Nephron progenitor cell (in vitro differentiated cells): ENCODE measurements around the gene PCDHGC3.
"Not testable (repeated sequence)": the region's sequence is repeated elsewhere in the genome, so short reads cannot be mapped to it uniquely, and the experiment has no call there.

Source experiments
- DNase-seq: peaks from one replicate; pipeline ENCODE4 v3.0.0; 2021
- H3K27ac Mint-ChIP-seq: 2 replicates; pipeline ENCODE4 v1.8.0; 2021; ENCODE audit warnings: mild to moderate bottlenecking, moderate library complexity, mixed read lengths
- H3K27me3 Mint-ChIP-seq: 2 replicates; pipeline ENCODE4 v1.8.0; 2021; ENCODE audit warnings: mild to moderate bottlenecking, low read depth, mixed read lengths; ENCODE audit not compliant: poor library complexity
- H3K36me3 Mint-ChIP-seq: 2 replicates; pipeline ENCODE4 v1.8.0; 2021; ENCODE audit warnings: low read depth, mixed read lengths
- H3K4me1 Mint-ChIP-seq: 2 replicates; pipeline ENCODE4 v1.8.0; 2021; ENCODE audit warnings: mixed read lengths
- H3K4me3 Mint-ChIP-seq: 2 replicates; pipeline ENCODE4 v1.8.0; 2021; ENCODE audit warnings: mild to moderate bottlenecking, moderate library complexity, mixed read lengths
- H3K9me3 Mint-ChIP-seq: 2 replicates; pipeline ENCODE4 v1.8.0; 2021; ENCODE audit warnings: mild to moderate bottlenecking, moderate library complexity, mixed read lengths
- CTCF ChIP-seq: fragments of 200-600 bp; sonication (generic); IDR thresholded peaks from 2 replicates; pipeline ENCODE4 v1.5.0; 2021; ENCODE audit warnings: antibody characterized with exemption

Gene PCDHGC3

GRCh38 chr5:141475625-141476131 lies at the start of gene PCDHGC3:
TSS of gene PCDHGC3 (plus strand) at chr5:141475966. CDS start at chr5:141476117, 151 bp downstream.
- TF ChIP-seq CTCF: no peak
- Mint-ChIP-seq H3K4me3 (peak within 1 kb of the TSS; percentile 94), H3K4me1 (peaks cover 47% of the 10 kb centered on the region), H3K9me3 (peaks cover 53% of the 10 kb centered on the region), H3K36me3 (peaks cover 79% of the 10 kb centered on the region), H3K27me3 (peaks cover 1% of the 10 kb centered on the region), H3K27ac (peak within 1 kb of the TSS; percentile 99)
- peak; percentile 69 for DNase-seq

- Mint-ChIP-seq H3K4me3 (peak overlapping the region; percentile 44), H3K36me3 (peaks cover 98% of the 10 kb centered on the region), H3K4me1 (no peaks in the 10 kb centered on the region), H3K27ac (no peak overlapping the region), H3K9me3 (peaks cover 99% of the 10 kb centered on the region), H3K27me3 (no peaks in the 10 kb centered on the region)
- no peak for DNase-seq
- TF ChIP-seq CTCF: no peak
These were observed 47.9 kb upstream of the PCDHGC3 start for GRCh38 chr5:141427783-141428426.

- no peak within 1 kb of the TSS for H3K27ac Mint-ChIP-seq
- peaks cover 100% of the 10 kb centered on the region for H3K9me3 Mint-ChIP-seq
- peaks cover 99% of the 10 kb centered on the region for H3K36me3 Mint-ChIP-seq
- no peaks in the 10 kb centered on the region for H3K27me3 Mint-ChIP-seq
- no peaks in the 10 kb centered on the region for H3K4me1 Mint-ChIP-seq
- DNase-seq: no peak
- TF ChIP-seq CTCF: no peak
- no peak within 1 kb of the TSS for H3K4me3 Mint-ChIP-seq
These were observed 45.2 kb upstream of the PCDHGC3 start, which contains the start of gene PCDHGA12 for GRCh38 chr5:141430332-141431113. TSS of gene PCDHGA12 (plus strand) at chr5:141430507. CDS start at chr5:141430760, 253 bp downstream.

- Mint-ChIP-seq H3K27me3 (no peaks in the 10 kb centered on the region), H3K4me1 (no peaks in the 10 kb centered on the region), H3K36me3 (peaks cover 99% of the 10 kb centered on the region), H3K4me3 (no peak overlapping the region), H3K27ac (no peak overlapping the region), H3K9me3 (peaks cover 100% of the 10 kb centered on the region)
- no peak for TF ChIP-seq CTCF
- no peak for DNase-seq
These were observed 44.5 kb upstream of the PCDHGC3 start for GRCh38 chr5:141431286-141431685.

- not testable (repeated sequence) for H3K4me1 Mint-ChIP-seq, H3K27ac Mint-ChIP-seq, H3K27me3 Mint-ChIP-seq, H3K4me3 Mint-ChIP-seq, DNase-seq
- Mint-ChIP-seq H3K9me3 (peaks cover 100% of the 10 kb centered on the region), H3K36me3 (peaks cover 99% of the 10 kb centered on the region)
These were observed 43.5 kb upstream of the PCDHGC3 start for GRCh38 chr5:141432308-141432707.

- H3K27me3 Mint-ChIP-seq, H3K4me3 Mint-ChIP-seq, H3K4me1 Mint-ChIP-seq, DNase-seq, H3K27ac Mint-ChIP-seq: not testable (repeated sequence)
- peaks cover 100% of the 10 kb centered on the region for H3K9me3 Mint-ChIP-seq
- peaks cover 99% of the 10 kb centered on the region for H3K36me3 Mint-ChIP-seq
These were observed 43.0 kb upstream of the PCDHGC3 start for GRCh38 chr5:141432726-141433125.
